SH-SY5Y (cell line): ENCODE measurements around the gene CGNL1.

Source experiments
- GATA2 ChIP-seq: IDR thresholded peaks from 2 replicates; pipeline ENCODE4 v1.6.1; 2011; ENCODE audit warnings: mild to moderate bottlenecking, low read depth, low read length
- GATA3 ChIP-seq: IDR thresholded peaks from 2 replicates; pipeline ENCODE4 v1.6.1; 2011; ENCODE audit warnings: low read depth, mild to moderate bottlenecking, low read length, moderate library complexity

CGNL1 gene

GRCh38 chr15:57509126-57509525, 132.8 kb downstream of the CGNL1 start:
- no peak for TF ChIP-seq GATA3
- TF ChIP-seq GATA2 = no peak

DNA sequence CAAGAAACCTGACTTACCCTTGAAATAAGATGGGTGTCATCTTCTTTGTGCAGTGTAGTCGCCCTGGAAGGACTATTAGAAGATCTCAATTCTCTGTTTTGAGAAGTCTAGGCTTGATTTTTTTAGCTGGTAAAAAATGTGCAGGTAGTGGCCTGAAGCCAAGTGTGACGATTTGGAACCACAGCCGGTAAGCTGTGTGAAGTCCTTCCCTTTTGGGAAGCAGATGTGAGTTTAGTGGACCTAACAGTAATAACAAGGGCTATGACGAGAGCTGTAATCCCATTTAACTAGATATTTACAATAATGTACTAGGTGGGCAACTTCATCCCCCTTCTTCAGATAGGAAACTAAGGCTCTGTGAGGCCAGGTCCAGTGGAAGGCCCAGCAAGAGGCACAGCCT, 133.7 kb downstream of the CGNL1 start:
- TF ChIP-seq GATA2 = no peak
- TF ChIP-seq GATA3 = no peak

DNA sequence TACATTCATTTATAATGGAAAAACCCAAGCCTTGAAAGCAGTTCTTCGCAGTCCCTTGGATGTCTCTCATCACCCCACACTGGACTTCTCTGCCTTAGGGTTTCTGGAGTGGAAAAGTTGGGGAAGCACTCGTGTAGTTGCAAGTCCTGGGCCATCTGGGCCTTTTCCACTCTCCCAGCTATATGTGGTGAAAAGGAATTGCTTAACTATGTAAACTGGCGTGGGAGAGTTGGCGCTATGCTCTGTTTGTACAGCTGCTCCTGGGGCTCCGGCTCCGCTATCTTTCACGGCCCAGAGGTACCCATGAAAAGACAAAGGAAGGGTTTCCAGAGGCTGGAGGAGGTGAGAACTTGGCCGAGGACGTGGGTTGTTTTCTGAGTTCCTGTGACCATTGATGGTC, 134.3 kb downstream of the CGNL1 start:
- no peak for TF ChIP-seq GATA2
- TF ChIP-seq GATA3 = no peak

GRCh38 chr15:57516327-57517029, 140.2 kb downstream of the CGNL1 start:
- no peak for TF ChIP-seq GATA2
- no peak for TF ChIP-seq GATA3

- TF ChIP-seq GATA2 = no peak
- no peak for TF ChIP-seq GATA3
Measured at GRCh38 chr15:57517030-57517671, 140.8 kb downstream of the CGNL1 start.

GRCh38 chr15:57518779-57519405, 142.6 kb downstream of the CGNL1 start:
- no peak for TF ChIP-seq GATA2
- no peak for TF ChIP-seq GATA3

GRCh38 chr15:57519806-57520205, 143.5 kb downstream of the CGNL1 start:
- TF ChIP-seq GATA3 (no peak), GATA2 (no peak)

DNA sequence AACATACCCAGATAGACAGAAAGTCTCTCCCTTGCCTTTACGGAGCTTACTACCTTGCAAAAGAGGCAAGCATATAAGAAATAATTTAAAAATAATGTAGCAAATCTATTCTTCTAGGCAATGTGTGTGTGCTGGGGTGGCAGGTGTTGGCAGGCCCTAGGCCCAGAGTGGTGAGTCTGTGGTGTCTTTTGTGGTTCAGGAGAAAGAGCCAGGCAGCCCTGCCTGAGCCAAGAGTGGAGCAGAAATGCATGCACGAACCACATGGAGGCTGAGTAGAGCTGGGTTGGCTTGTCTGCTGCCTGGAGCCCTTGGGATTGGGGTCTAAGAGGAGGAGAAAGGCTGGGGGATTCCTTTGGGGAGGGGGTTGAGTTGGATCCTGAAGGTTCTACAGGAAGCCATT, 145.2 kb downstream of the CGNL1 start:
- TF ChIP-seq GATA2 (no peak), GATA3 (no peak)

GRCh38 chr15:57522148-57522547, 145.8 kb downstream of the CGNL1 start:
- TF ChIP-seq GATA3 = no peak
- TF ChIP-seq GATA2 = no peak

- TF ChIP-seq GATA2 = no peak
- no peak for TF ChIP-seq GATA3
Measured at GRCh38 chr15:57525581-57525980, 149.3 kb downstream of the CGNL1 start.

DNA sequence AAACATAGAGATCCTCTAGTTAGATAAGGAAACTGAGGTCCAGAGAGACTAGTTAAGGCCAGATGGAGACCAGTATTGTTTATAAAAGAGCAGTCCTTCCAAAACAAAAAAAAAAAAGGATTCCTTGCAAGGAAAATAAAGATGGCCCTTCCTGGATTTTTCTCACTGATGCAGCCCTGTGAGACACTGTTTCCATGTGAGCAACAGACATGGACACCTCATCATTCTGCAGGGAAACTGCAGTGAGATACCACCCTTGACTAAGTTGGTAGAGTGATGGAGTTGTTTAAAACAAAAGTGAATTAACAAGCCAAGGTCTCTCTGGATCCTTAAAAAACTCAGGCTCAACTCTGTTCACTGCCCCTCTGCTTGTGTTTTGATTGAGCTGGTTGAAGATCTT, 149.8 kb downstream of the CGNL1 start:
- TF ChIP-seq GATA3 (no peak), GATA2 (no peak)

GRCh38 chr15:57526615-57527014, 150.3 kb downstream of the CGNL1 start:
- TF ChIP-seq GATA3 = no peak
- TF ChIP-seq GATA2 = no peak

DNA sequence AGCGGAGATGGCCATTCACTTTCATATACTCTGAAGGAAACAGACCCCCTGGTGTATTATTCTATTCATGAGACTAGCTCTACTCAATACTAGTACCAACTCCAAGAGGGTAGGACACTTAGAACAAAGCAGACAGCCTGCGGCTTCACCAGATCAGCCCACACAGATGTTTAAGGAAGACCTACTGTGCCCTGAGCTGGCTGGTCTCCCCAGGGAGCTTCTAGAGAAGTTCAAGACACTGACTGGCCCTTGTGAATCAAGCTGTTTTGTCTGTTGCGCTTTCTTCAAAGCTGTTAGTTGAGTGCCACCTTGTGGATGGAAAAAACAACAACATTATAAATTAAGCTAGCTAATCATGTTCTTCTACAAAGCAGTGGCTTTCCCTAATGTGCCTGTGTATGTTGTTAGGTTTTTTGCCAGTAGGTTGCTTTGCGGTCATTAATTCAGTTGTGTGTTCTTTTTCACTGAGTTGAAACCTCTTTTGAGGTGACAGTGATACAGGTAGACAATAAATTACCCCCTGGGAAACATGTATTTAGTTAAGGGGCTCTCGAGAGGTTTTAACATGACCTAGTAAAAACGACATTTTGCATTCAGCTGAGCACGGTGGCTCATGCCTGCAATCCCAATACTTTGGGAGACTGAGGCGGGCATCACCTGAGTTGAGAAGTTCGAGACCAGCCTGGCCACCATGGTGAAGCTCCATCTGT, 151.2 kb downstream of the CGNL1 start:
- TF ChIP-seq GATA3 = no peak
- TF ChIP-seq GATA2 = no peak

GRCh38 chr15:57528940-57529565, 152.7 kb downstream of the CGNL1 start:
- TF ChIP-seq GATA3 = no peak
- no peak for TF ChIP-seq GATA2
